ENCODE measurements around the gene DYNLT4.

DNA sequence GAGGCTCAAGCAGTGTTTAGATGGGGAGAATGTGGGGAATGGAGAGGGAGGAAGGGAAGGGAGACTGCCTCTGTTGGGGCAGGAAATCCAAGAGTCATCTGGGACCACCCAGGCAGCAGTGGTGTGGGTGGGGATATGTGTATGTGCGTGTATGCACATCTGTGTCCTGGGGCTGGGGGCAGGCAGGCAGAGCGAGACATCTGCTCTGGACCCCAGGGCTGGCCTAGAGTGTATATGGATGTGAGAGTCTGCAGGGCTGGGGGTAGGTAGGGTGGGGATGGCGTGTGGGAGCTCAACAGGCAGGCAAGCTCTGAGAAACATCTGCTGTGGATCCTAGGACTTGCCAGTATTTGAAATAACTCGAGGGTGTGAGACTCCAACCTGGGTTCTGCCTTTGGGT, 32.4 kb upstream of the DYNLT4 start:
- TF ChIP-seq CTCF (IDR thresholded peaks at IDR 0.05) (no peak), POLR2A (IDR thresholded peaks at IDR 0.05) (no peak)

Measured in adrenal gland (tissue), 5 donors.